GM23338 (cell line): ENCODE data around the gene UHRF2. TPM values are rescaled to one million over a fixed set of nuclear protein-coding genes. Genes with fewer than 3 reads are reported as not detected.

ENCODE experiments used
- ATAC-seq: fragments of 200-7000 bp; cut with Tn5 transposase; 3 replicates; pipeline ENCODE4 v1.9.1; 2020
- DNase-seq: peaks from one replicate; pipeline ENCODE4 v3.0.0-alpha.2; 2015; ENCODE audit warnings: low spot score
- H2AFZ ChIP-seq: fragments of 200-600 bp; sonication (generic); 2 replicates; pipeline ENCODE4 v1.8.0; 2016; ENCODE audit warnings: antibody characterized with exemption, mild to moderate bottlenecking, moderate library complexity
- H3F3A ChIP-seq: fragments of 200-600 bp; sonication (generic); replicated peaks from 2 replicates; pipeline ENCODE4 v1.8.0; 2017; ENCODE audit warnings: antibody characterized with exemption, mixed run types, low read depth
- H3K27ac ChIP-seq: fragments of 200-600 bp; sonication (generic); 2 replicates; pipeline ENCODE4 v1.6.1; 2016; ENCODE audit warnings: low read depth
- H3K27me3 ChIP-seq: fragments of 200-600 bp; sonication (generic); 2 replicates; pipeline ENCODE4 v1.8.0; 2016; ENCODE audit warnings: mild to moderate bottlenecking, mixed run types, moderate library complexity; ENCODE audit not compliant: insufficient read depth
- H3K36me3 ChIP-seq: fragments of 200-600 bp; sonication (generic); 2 replicates; pipeline ENCODE4 v1.8.0; 2016; ENCODE audit warnings: mild to moderate bottlenecking; ENCODE audit not compliant: insufficient read depth
- H3K4me1 ChIP-seq: fragments of 200-600 bp; sonication (generic); 2 replicates; pipeline ENCODE4 v1.8.0; 2016; ENCODE audit warnings: mild to moderate bottlenecking, moderate library complexity; ENCODE audit not compliant: insufficient read depth
- H3K4me2 ChIP-seq: fragments of 200-600 bp; sonication (generic); 2 replicates; pipeline ENCODE4 v1.7.1; 2017; ENCODE audit warnings: mixed run types
- H3K4me3 ChIP-seq: fragments of 200-600 bp; sonication (generic); 2 replicates; pipeline ENCODE4 v1.6.1; 2016; ENCODE audit warnings: mixed run types
- H3K79me2 ChIP-seq: fragments of 200-600 bp; sonication (generic); replicated peaks from 2 replicates; pipeline ENCODE4 v1.8.0; 2017; ENCODE audit warnings: mild to moderate bottlenecking; ENCODE audit not compliant: insufficient read depth
- H3K9me2 ChIP-seq: fragments of 200-600 bp; sonication (generic); 2 replicates; pipeline ENCODE4 v1.8.0; 2017; ENCODE audit not compliant: insufficient read depth
- H4K20me1 ChIP-seq: fragments of 200-600 bp; sonication (generic); replicated peaks from 2 replicates; pipeline ENCODE4 v1.8.0; 2017; ENCODE audit warnings: mild to moderate bottlenecking; ENCODE audit not compliant: insufficient read depth
- H3K27ac Mint-ChIP-seq: 2 replicates; pipeline ENCODE4 v1.8.0; 2020; ENCODE audit warnings: inconsistent platforms, mild to moderate bottlenecking, moderate library complexity, mixed read lengths
- H3K27me3 Mint-ChIP-seq: 3 replicates; pipeline ENCODE4 v1.8.0; 2022; ENCODE audit warnings: low read depth, mild to moderate bottlenecking, moderate library complexity, mixed read lengths, inconsistent platforms; ENCODE audit not compliant: insufficient read depth, poor library complexity
- H3K36me3 Mint-ChIP-seq: 3 replicates; pipeline ENCODE4 v1.8.0; 2021; ENCODE audit warnings: low read depth, mild to moderate bottlenecking, inconsistent platforms, moderate library complexity, mixed read lengths
- H3K4me1 Mint-ChIP-seq: 3 replicates; pipeline ENCODE4 v1.8.0; 2020; ENCODE audit warnings: mild to moderate bottlenecking, inconsistent platforms, mixed read lengths
- H3K4me3 Mint-ChIP-seq: 3 replicates; pipeline ENCODE4 v1.8.0; 2021; ENCODE audit warnings: moderate library complexity, mild to moderate bottlenecking, inconsistent platforms, mixed read lengths
- H3K9me3 Mint-ChIP-seq: 3 replicates; pipeline ENCODE4 v1.8.0; 2020; ENCODE audit warnings: moderate library complexity, mild to moderate bottlenecking, inconsistent platforms, mixed read lengths
- CREB1 ChIP-seq: fragments of 250-450 bp; sonication (Bioruptor Pico); IDR thresholded peaks from 2 replicates; pipeline ENCODE4 v1.5.0; 2020; ENCODE audit warnings: low read depth, mild to moderate bottlenecking, moderate library complexity
- ETS1 ChIP-seq: IDR thresholded peaks from 2 replicates; pipeline ENCODE4 v1.6.1; 2016; ENCODE audit warnings: antibody characterized with exemption
- EZH2 ChIP-seq: fragments of 200-600 bp; sonication (generic); IDR thresholded peaks from one replicate; pipeline ENCODE4 v1.8.0; 2017; ENCODE audit warnings: antibody characterized with exemption, mild to moderate bottlenecking, low read depth; ENCODE audit not compliant: unreplicated experiment
- EZH2phosphoT487 ChIP-seq: fragments of 200-600 bp; sonication (generic); IDR thresholded peaks from one replicate; pipeline ENCODE4 v1.8.1; 2018; ENCODE audit warnings: antibody characterized with exemption; ENCODE audit not compliant: unreplicated experiment
- JUNB ChIP-seq: IDR thresholded peaks from one replicate; pipeline ENCODE4 v1.6.1; 2016; ENCODE audit warnings: antibody characterized with exemption; ENCODE audit not compliant: unreplicated experiment
- NANOG ChIP-seq: IDR thresholded peaks from 2 replicates; pipeline ENCODE4 v1.6.1; 2016; ENCODE audit warnings: antibody characterized with exemption, borderline replicate concordance
- POLR2AphosphoS5 ChIP-seq: IDR thresholded peaks from 2 replicates; pipeline ENCODE4 v1.6.1; 2016; ENCODE audit warnings: antibody characterized with exemption, low read depth
- REST ChIP-seq: IDR thresholded peaks from one replicate; pipeline ENCODE4 v1.6.1; 2018; ENCODE audit warnings: antibody characterized with exemption; ENCODE audit not compliant: unreplicated experiment
- STAT1 ChIP-seq: IDR thresholded peaks from one replicate; pipeline ENCODE4 v1.6.1; 2016; ENCODE audit warnings: antibody characterized with exemption; ENCODE audit not compliant: unreplicated experiment
- ZNF114 ChIP-seq: fragments of 250-450 bp; sonication (Bioruptor Pico); IDR thresholded peaks from 2 replicates; pipeline ENCODE4 v1.5.0; 2020; ENCODE audit warnings: mild to moderate bottlenecking, moderate library complexity
- ZNF331 ChIP-seq: fragments of 250-450 bp; sonication (Bioruptor Pico); IDR thresholded peaks from 2 replicates; pipeline ENCODE4 v1.5.0; 2020; ENCODE audit warnings: low read depth, mild to moderate bottlenecking, moderate library complexity
- polyA plus RNA-seq: library from polyadenylated mRNA; unstranded; fragments of >200 nt; fragmentation: Nextera tagmentation; extraction: Ambion mirVana; gene quantifications from 2 replicates; pipeline ENCODE4 v1.2.1, GENCODE V29; 2016
- total RNA-seq: library from RNA; depleted of rRNA; stranded (reverse); fragments of >200 nt; shearing (Covaris generic); gene quantifications from 2 replicates; pipeline ENCODE4 v1.2.3, GENCODE V29; 2014
- TF ChIP-seq, protein P1 (sequence below): fragments of 250-450 bp; sonication (Bioruptor Pico); IDR thresholded peaks from 2 replicates; pipeline ENCODE4 v1.5.0; 2020; ENCODE audit warnings: mild to moderate bottlenecking, moderate library complexity
- TF ChIP-seq, protein P2 (sequence below), 2 experiments: fragments of 200-600 bp in 1 of 2; sonication (generic) in 1 of 2; conservative IDR thresholded peaks; 2 replicates each; pipeline versions ENCODE4 v1.5.1 to v1.6.1; 2016 to 2017; ENCODE audit warnings: antibody characterized with exemption in 2 of 2, low read depth in 2 of 2, mild to moderate bottlenecking in 2 of 2, moderate library complexity in 1 of 2

The UHRF2 gene
- total and polyA plus RNA-seq, 2 experiments from 2014 or later = 15.1 to 51.6 TPM

- ATAC-seq = no peak
- H3K4me1 Mint-ChIP-seq = peaks cover under 1% of the 10 kb centered on the region; the same call in 1 of the 3 replicates
- TF ChIP-seq, protein P1, sequence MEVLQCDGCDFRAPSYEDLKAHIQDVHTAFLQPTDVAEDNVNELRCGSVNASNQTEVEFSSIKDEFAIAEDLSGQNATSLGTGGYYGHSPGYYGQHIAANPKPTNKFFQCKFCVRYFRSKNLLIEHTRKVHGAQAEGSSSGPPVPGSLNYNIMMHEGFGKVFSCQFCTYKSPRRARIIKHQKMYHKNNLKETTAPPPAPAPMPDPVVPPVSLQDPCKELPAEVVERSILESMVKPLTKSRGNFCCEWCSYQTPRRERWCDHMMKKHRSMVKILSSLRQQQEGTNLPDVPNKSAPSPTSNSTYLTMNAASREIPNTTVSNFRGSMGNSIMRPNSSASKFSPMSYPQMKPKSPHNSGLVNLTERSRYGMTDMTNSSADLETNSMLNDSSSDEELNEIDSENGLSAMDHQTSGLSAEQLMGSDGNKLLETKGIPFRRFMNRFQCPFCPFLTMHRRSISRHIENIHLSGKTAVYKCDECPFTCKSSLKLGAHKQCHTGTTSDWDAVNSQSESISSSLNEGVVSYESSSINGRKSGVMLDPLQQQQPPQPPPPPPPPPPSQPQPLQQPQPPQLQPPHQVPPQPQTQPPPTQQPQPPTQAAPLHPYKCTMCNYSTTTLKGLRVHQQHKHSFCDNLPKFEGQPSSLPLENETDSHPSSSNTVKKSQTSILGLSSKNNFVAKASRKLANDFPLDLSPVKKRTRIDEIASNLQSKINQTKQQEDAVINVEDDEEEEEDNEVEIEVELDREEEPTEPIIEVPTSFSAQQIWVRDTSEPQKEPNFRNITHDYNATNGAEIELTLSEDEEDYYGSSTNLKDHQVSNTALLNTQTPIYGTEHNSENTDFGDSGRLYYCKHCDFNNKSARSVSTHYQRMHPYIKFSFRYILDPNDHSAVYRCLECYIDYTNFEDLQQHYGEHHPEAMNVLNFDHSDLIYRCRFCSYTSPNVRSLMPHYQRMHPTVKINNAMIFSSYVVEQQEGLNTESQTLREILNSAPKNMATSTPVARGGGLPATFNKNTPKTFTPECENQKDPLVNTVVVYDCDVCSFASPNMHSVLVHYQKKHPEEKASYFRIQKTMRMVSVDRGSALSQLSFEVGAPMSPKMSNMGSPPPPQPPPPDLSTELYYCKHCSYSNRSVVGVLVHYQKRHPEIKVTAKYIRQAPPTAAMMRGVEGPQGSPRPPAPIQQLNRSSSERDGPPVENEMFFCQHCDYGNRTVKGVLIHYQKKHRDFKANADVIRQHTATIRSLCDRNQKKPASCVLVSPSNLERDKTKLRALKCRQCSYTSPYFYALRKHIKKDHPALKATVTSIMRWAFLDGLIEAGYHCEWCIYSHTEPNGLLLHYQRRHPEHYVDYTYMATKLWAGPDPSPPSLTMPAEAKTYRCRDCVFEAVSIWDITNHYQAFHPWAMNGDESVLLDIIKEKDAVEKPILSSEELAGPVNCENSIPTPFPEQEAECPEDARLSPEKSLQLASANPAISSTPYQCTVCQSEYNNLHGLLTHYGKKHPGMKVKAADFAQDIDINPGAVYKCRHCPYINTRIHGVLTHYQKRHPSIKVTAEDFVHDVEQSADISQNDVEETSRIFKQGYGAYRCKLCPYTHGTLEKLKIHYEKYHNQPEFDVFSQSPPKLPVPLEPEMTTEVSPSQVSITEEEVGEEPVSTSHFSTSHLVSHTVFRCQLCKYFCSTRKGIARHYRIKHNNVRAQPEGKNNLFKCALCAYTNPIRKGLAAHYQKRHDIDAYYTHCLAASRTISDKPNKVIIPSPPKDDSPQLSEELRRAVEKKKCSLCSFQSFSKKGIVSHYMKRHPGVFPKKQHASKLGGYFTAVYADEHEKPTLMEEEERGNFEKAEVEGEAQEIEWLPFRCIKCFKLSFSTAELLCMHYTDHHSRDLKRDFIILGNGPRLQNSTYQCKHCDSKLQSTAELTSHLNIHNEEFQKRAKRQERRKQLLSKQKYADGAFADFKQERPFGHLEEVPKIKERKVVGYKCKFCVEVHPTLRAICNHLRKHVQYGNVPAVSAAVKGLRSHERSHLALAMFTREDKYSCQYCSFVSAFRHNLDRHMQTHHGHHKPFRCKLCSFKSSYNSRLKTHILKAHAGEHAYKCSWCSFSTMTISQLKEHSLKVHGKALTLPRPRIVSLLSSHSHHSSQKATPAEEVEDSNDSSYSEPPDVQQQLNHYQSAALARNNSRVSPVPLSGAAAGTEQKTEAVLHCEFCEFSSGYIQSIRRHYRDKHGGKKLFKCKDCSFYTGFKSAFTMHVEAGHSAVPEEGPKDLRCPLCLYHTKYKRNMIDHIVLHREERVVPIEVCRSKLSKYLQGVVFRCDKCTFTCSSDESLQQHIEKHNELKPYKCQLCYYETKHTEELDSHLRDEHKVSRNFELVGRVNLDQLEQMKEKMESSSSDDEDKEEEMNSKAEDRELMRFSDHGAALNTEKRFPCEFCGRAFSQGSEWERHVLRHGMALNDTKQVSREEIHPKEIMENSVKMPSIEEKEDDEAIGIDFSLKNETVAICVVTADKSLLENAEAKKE (CRISPR knock-in tag) = no peak
- no peak for TF ChIP-seq EZH2
- TF ChIP-seq EZH2phosphoT487 = no peak
- TF ChIP-seq STAT1 = no peak
- no peak for TF ChIP-seq REST
- TF ChIP-seq, protein P2, sequence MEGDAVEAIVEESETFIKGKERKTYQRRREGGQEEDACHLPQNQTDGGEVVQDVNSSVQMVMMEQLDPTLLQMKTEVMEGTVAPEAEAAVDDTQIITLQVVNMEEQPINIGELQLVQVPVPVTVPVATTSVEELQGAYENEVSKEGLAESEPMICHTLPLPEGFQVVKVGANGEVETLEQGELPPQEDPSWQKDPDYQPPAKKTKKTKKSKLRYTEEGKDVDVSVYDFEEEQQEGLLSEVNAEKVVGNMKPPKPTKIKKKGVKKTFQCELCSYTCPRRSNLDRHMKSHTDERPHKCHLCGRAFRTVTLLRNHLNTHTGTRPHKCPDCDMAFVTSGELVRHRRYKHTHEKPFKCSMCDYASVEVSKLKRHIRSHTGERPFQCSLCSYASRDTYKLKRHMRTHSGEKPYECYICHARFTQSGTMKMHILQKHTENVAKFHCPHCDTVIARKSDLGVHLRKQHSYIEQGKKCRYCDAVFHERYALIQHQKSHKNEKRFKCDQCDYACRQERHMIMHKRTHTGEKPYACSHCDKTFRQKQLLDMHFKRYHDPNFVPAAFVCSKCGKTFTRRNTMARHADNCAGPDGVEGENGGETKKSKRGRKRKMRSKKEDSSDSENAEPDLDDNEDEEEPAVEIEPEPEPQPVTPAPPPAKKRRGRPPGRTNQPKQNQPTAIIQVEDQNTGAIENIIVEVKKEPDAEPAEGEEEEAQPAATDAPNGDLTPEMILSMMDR (conservative IDR thresholded peaks at IDR 0.05; ENCODE audit: low read depth in 2 of 2) = no peak
- no peak for TF ChIP-seq NANOG
- no peak for TF ChIP-seq POLR2AphosphoS5
- TF ChIP-seq ZNF331 = no peak
- no peak for TF ChIP-seq ETS1
- TF ChIP-seq ZNF114 (CRISPR knock-in tag) = no peak
- no peak for TF ChIP-seq JUNB
- no peak for TF ChIP-seq CREB1 (CRISPR knock-in tag)
Measured at GRCh38 chr9:6461619-6462018, 48.6 kb downstream of the UHRF2 start.

More at GRCh38 chr9:6461619-6462018, 48.6 kb downstream of the UHRF2 start:
- H3K27ac Mint-ChIP-seq = no peak overlapping the region
- H3K9me3 Mint-ChIP-seq = no peaks in the 10 kb centered on the region; the same call in 2 of the 3 replicates
- no peaks in the 10 kb centered on the region for H3K27me3 Mint-ChIP-seq
- Histone ChIP-seq H3K4me1 (no peaks in the 10 kb centered on the region), H3K36me3 (no peaks in the 10 kb centered on the region), H3K4me3 (no peak overlapping the region), H3F3A (no peaks in the 10 kb centered on the region), H3K27me3 (no peaks in the 10 kb centered on the region), H4K20me1 (peaks cover 19% of the 10 kb centered on the region), H3K79me2 (peaks cover 57% of the 10 kb centered on the region), H3K4me2 (no peak overlapping the region), H2AFZ (no peak overlapping the region), H3K27ac (no peak overlapping the region), H3K9me2 (no peaks in the 10 kb centered on the region)
- H3K4me3 Mint-ChIP-seq = no peak overlapping the region
- peaks cover 21% of the 10 kb centered on the region; the same call in 2 of the 3 replicates for H3K36me3 Mint-ChIP-seq
- no peak for DNase-seq
